Kidney (tissue), 14 donors: ENCODE results near the gene DDX21. TPM values are rescaled to one million over a fixed set of nuclear protein-coding genes. Genes with fewer than 3 reads are reported as not detected.
"Not testable (repeated sequence)": the region's sequence is repeated elsewhere in the genome, so short reads cannot be mapped to it uniquely, and the experiment has no call there.

Experiments used
- DNase-seq, 5 donors: peaks; one replicate each; pipeline ENCODE4 v3.0.0-alpha.2; 2013 to 2020
- FAIRE-seq: peaks from 2 replicates; lab custom pipeline; 2012; peaks lifted over from hg19 to GRCh38; lab: Jason Lieb, UNC
- H3K27ac ChIP-seq, 2 donors: one replicate each; pipeline ENCODE4 v1.7.0; 2013; ENCODE audit warnings: low read depth in 2 of 2, low read length in 2 of 2, inconsistent platforms in 1 of 2
- H3K27me3 ChIP-seq: one replicate; pipeline ENCODE4 v1.7.1; 2013; ENCODE audit warnings: low read length, inconsistent platforms; ENCODE audit not compliant: control insufficient read depth, insufficient read depth
- H3K36me3 ChIP-seq, 3 donors: one replicate each; pipeline versions ENCODE4 v1.7.0 to v1.7.1; 2013; ENCODE audit warnings: low read length in 3 of 3, control low read depth in 1 of 3, inconsistent platforms in 1 of 3; ENCODE audit not compliant: insufficient read depth in 3 of 3, control insufficient read depth in 2 of 3
- H3K4me1 ChIP-seq, 3 donors: one replicate each; pipeline versions ENCODE4 v1.7.0 to v1.7.1; 2013; ENCODE audit warnings: low read length in 3 of 3, inconsistent platforms in 1 of 3, low read depth in 1 of 3; ENCODE audit not compliant: control insufficient read depth in 2 of 3, insufficient read depth in 2 of 3
- H3K4me3 ChIP-seq, 3 donors: one replicate each; pipeline versions ENCODE4 v1.7.0 to v1.8.1; 2013; ENCODE audit warnings: low read length in 3 of 3, control low read depth in 1 of 3, inconsistent platforms in 1 of 3
- H3K9ac ChIP-seq, 3 donors: one replicate each; pipeline versions ENCODE4 v1.7.0 to v1.7.1; 2013; ENCODE audit warnings: low read length in 3 of 3, control low read depth in 1 of 3, inconsistent platforms in 1 of 3
- H3K9me3 ChIP-seq, 3 donors: one replicate each; pipeline versions ENCODE4 v1.7.0 to v1.7.1; 2013; ENCODE audit warnings: low read length in 3 of 3, control low read depth in 1 of 3, inconsistent platforms in 1 of 3; ENCODE audit not compliant: control insufficient read depth in 2 of 3, insufficient read depth in 1 of 3
- CTCF ChIP-seq: IDR thresholded peaks from 3 replicates; pipeline ENCODE4 v1.5.1; 2012; ENCODE audit warnings: mild to moderate bottlenecking, moderate library complexity, borderline replicate concordance; ENCODE audit not compliant: insufficient read depth; ENCODE audit errors: extremely low read depth
- intact Hi-C: fragments of 100-400 bp; cut with DNase I; formaldehyde crosslinking; loops from one replicate; pipeline ENCODE4 v1.11.1; 2022
- polyA plus RNA-seq: library from polyadenylated mRNA; stranded (reverse); fragments of 350-450 nt; fragmentation: Illumina TruSeq; extraction: RNeasy Lipid Tissue Mini Kit (QIAGEN cat#74804); gene quantifications from one replicate; pipeline ENCODE4 v1.2.3, GENCODE V29; 2014; ENCODE audit warnings: low read depth, low replicate concordance; ENCODE audit not compliant: insufficient read depth
- total RNA-seq: library from RNA; stranded (reverse); fragmentation: NEBNext Ultra II Directional; extraction: Animal tissue kit (Norgen Biotek cat#: 25700); gene quantifications from one replicate; pipeline ENCODE4 v1.2.1, GENCODE V29; 2021
- donor health status: control.
- donor health status: control.
- donor health status: control.
- donor health status: control.
- donor health status: control.
- donor health status: DM: yes; HTN: yes; CAD: no.
- donor health status: Normal renal cell carcinoma (clear cell type).

Gene DDX21
- total and polyA plus RNA-seq, 2 donors from 2014 or later = 8.9 to 49.4 TPM

GRCh38 chr10:68973975-68974374 lies 18.0 kb downstream of the DDX21 start:
- intact Hi-C loops = no loop called here
- no peak for FAIRE-seq
- no peaks in the 10 kb centered on the region for H3K4me1 ChIP-seq
- no peaks in the 10 kb centered on the region for H3K27me3 ChIP-seq
- H3K36me3 ChIP-seq = peaks cover 18 to 49% (median 33%) of the 10 kb centered on the region in 3 donors
- no peak for TF ChIP-seq CTCF
- H3K27ac ChIP-seq = no peak overlapping the region
- no peak overlapping the region for H3K4me3 ChIP-seq
- no peak overlapping the region for H3K9ac ChIP-seq
- H3K9me3 ChIP-seq = no peaks in the 10 kb centered on the region
- no peak for DNase-seq

GRCh38 chr10:68975936-68976473 lies 20.0 kb downstream of the DDX21 start:
- H3K9me3 ChIP-seq, DNase-seq, H3K4me3 ChIP-seq, FAIRE-seq, H3K9ac ChIP-seq, H3K4me1 ChIP-seq, intact Hi-C loops, H3K27ac ChIP-seq, H3K27me3 ChIP-seq: not testable (repeated sequence)
- H3K36me3 ChIP-seq = peaks cover 17 to 51% (median 36%) of the 10 kb centered on the region in 3 donors

GRCh38 chr10:68979738-68980137 lies 23.8 kb downstream of the DDX21 start:
- H3K9ac ChIP-seq, H3K4me3 ChIP-seq, H3K27ac ChIP-seq, intact Hi-C loops, H3K4me1 ChIP-seq, H3K27me3 ChIP-seq, DNase-seq, H3K9me3 ChIP-seq, FAIRE-seq: not testable (repeated sequence)
- peaks cover 0 to 44% (median 21%) of the 10 kb centered on the region in 3 donors for H3K36me3 ChIP-seq

- no peak for DNase-seq
- no peak for TF ChIP-seq CTCF
- no peak for FAIRE-seq
Measured at GRCh38 chr10:68981074-68981473, 25.1 kb downstream of the DDX21 start.

More at GRCh38 chr10:68981074-68981473, 25.1 kb downstream of the DDX21 start:
- Histone ChIP-seq H3K4me3 (no peak overlapping the region), H3K9me3 (no peaks in the 10 kb centered on the region), H3K4me1 (no peaks in the 10 kb centered on the region), H3K27ac (no peak overlapping the region), H3K27me3 (no peaks in the 10 kb centered on the region), H3K36me3 (peaks cover 0 to 41% (median 18%) of the 10 kb centered on the region in 3 donors), H3K9ac (no peak overlapping the region)
- intact Hi-C loops = no loop called here
